Stimulated activated naive B cell treated with anti-CD40 and anti-IgM and Interleukin-4, amounts not matched to agents 10 μg/mL and 1 μg/mL and 100 μg/mL, for 72 hours (primary cell): ENCODE measurements around the gene SLC25A34.

Experiments used
- ATAC-seq, 2 donors: fragments of 150-1000 bp; cut with Tn5 transposase; replicated peaks; 2 replicates each; pipeline ENCODE4 v1.10.0; 2021; ENCODE audit warnings: moderate library complexity in 1 of 2
- DNase-seq: peaks from one replicate; pipeline ENCODE4 v3.0.0; 2021
- H3K27ac Mint-ChIP-seq: one replicate; pipeline ENCODE4 v1.8.0; 2022; ENCODE audit warnings: mild to moderate bottlenecking, mixed read lengths
- H3K27me3 Mint-ChIP-seq, 2 donors: one replicate each; pipeline ENCODE4 v1.8.0; 2022; ENCODE audit warnings: mixed read lengths in 2 of 2
- H3K36me3 Mint-ChIP-seq, 2 donors: one replicate each; pipeline ENCODE4 v1.8.0; 2022; ENCODE audit warnings: mixed read lengths in 2 of 2, mild to moderate bottlenecking in 1 of 2
- H3K4me1 Mint-ChIP-seq, 2 donors: one replicate each; pipeline ENCODE4 v1.8.0; 2022; ENCODE audit warnings: mixed read lengths in 2 of 2, mild to moderate bottlenecking in 1 of 2
- H3K4me3 Mint-ChIP-seq, 2 donors: one replicate each; pipeline ENCODE4 v1.8.0; 2022; ENCODE audit warnings: mild to moderate bottlenecking in 2 of 2, mixed read lengths in 2 of 2, moderate library complexity in 1 of 2
- H3K9me3 Mint-ChIP-seq, 2 donors: one replicate each; pipeline ENCODE4 v1.8.0; 2022; ENCODE audit warnings: mixed read lengths in 2 of 2, mild to moderate bottlenecking in 1 of 2

Gene SLC25A34

GRCh38 chr1:15722836-15723532, 13.1 kb upstream of the SLC25A34 start:
- H3K27me3 Mint-ChIP-seq, result no peaks in the 10 kb centered on the region
- peaks cover 0 to 5% of the 10 kb centered on the region in 2 donors for H3K4me1 Mint-ChIP-seq
- H3K27ac Mint-ChIP-seq, result peak overlapping the region; percentile 27
- ATAC-seq (no peak), DNase-seq (no peak)
- H3K9me3 Mint-ChIP-seq, result no peaks in the 10 kb centered on the region
- no peak overlapping the region for H3K4me3 Mint-ChIP-seq
- H3K36me3 Mint-ChIP-seq, result peaks cover 33 to 55% of the 10 kb centered on the region in 2 donors

- no peak for DNase-seq
- H3K36me3 Mint-ChIP-seq, result peaks cover 39 to 54% of the 10 kb centered on the region in 2 donors
Observed at GRCh38 chr1:15723631-15724246, 12.3 kb upstream of the SLC25A34 start.

GRCh38 chr1:15724949-15725880, 10.8 kb upstream of the SLC25A34 start:
- DNase-seq, result no peak

More at GRCh38 chr1:15723631-15724246, 12.3 kb upstream of the SLC25A34 start:
- Mint-ChIP-seq H3K27ac (no peak overlapping the region), H3K9me3 (no peaks in the 10 kb centered on the region), H3K4me1 (peaks cover 0 to 5% of the 10 kb centered on the region in 2 donors), H3K27me3 (no peaks in the 10 kb centered on the region), H3K4me3 (no peak overlapping the region)
- no peak for ATAC-seq

GRCh38 chr1:15726508-15726907, 9.6 kb upstream of the SLC25A34 start:
- peak overlapping the region; percentile 59 for H3K27ac Mint-ChIP-seq
- H3K4me3 Mint-ChIP-seq, result no peak overlapping the region
- H3K9me3 Mint-ChIP-seq, result no peaks in the 10 kb centered on the region
- H3K36me3 Mint-ChIP-seq, result peaks cover 46 to 47% of the 10 kb centered on the region in 2 donors
- ATAC-seq (no peak), DNase-seq (no peak)
- no peaks in the 10 kb centered on the region for H3K27me3 Mint-ChIP-seq
- no peaks in the 10 kb centered on the region for H3K4me1 Mint-ChIP-seq

More at GRCh38 chr1:15724949-15725880, 10.8 kb upstream of the SLC25A34 start:
- Mint-ChIP-seq H3K4me3 (no peak overlapping the region), H3K27ac (peak overlapping the region; percentile 60), H3K4me1 (no peaks in the 10 kb centered on the region), H3K36me3 (peaks cover 42 to 56% of the 10 kb centered on the region in 2 donors), H3K9me3 (no peaks in the 10 kb centered on the region), H3K27me3 (no peaks in the 10 kb centered on the region)
- no peak for ATAC-seq

- DNase-seq (no peak), ATAC-seq (no peak)
- no peaks in the 10 kb centered on the region for H3K4me1 Mint-ChIP-seq
- peaks cover 45% of the 10 kb centered on the region in 2 donors for H3K36me3 Mint-ChIP-seq
- peak overlapping the region; percentile 59 for H3K27ac Mint-ChIP-seq
- no peak overlapping the region for H3K4me3 Mint-ChIP-seq
- H3K9me3 Mint-ChIP-seq, result no peaks in the 10 kb centered on the region
- H3K27me3 Mint-ChIP-seq, result no peaks in the 10 kb centered on the region
Observed at GRCh38 chr1:15727021-15727420, 9.0 kb upstream of the SLC25A34 start.

DNA sequence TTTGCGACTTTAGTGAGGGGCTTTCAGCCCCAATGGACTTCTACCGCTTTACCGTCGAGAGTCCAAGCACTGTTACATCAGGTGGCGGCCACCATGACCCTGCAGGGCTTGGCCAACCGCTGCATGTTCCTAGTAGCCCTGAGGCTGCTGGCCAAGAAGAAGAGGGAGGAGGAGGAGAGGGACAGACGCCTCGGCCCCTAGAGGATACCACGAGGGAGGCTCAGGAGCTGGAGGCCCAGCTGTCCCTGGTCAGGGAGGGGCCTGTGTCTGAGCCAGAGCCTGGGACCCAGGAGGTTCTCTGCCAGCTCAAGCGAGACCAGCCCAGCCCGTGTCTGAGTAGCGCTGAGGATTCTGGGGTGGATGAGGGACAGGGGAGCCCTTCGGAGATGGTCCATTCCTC, 8.6 kb upstream of the SLC25A34 start:
- H3K36me3 Mint-ChIP-seq, result peaks cover 48 to 49% of the 10 kb centered on the region in 2 donors
- no peaks in the 10 kb centered on the region for H3K27me3 Mint-ChIP-seq
- no peak overlapping the region for H3K4me3 Mint-ChIP-seq
- no peaks in the 10 kb centered on the region for H3K9me3 Mint-ChIP-seq
- DNase-seq, result no peak
- no peak overlapping the region for H3K27ac Mint-ChIP-seq
- no peaks in the 10 kb centered on the region for H3K4me1 Mint-ChIP-seq
- no peak for ATAC-seq

DNA sequence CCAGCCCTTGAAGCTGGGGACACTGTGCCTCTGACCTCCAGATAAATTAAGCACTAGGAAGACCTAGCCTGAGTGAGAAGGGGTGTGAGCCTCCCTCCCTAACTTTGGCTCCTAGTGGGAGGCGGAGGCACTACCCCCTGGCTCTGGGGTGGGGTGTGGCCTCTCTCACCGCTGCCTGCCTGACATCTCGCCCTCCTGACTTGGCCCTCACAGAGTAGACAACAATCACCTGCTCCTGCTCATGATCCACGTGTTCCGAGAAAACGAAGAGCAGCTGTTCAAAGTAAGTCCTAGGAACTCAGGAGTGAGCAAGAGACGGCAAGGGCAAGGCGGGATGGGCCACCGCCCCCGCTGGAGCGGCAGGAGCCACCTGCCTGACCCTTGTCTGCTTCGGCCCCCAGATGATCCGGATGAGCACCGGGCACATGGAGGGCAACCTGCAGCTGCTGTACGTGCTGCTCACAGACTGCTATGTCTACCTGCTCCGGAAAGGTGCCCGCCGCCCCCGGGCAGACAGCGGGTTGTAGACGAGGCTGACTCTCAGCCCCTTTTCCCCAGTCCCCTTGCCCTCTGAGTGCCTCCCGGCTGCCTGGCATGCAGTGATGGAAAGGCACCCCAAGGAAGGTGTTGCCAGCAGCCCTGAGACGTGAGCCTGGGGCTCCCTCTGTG, 8.1 kb upstream of the SLC25A34 start:
- Mint-ChIP-seq H3K36me3 (peaks cover 50 to 51% of the 10 kb centered on the region in 2 donors), H3K9me3 (no peaks in the 10 kb centered on the region)

DNA sequence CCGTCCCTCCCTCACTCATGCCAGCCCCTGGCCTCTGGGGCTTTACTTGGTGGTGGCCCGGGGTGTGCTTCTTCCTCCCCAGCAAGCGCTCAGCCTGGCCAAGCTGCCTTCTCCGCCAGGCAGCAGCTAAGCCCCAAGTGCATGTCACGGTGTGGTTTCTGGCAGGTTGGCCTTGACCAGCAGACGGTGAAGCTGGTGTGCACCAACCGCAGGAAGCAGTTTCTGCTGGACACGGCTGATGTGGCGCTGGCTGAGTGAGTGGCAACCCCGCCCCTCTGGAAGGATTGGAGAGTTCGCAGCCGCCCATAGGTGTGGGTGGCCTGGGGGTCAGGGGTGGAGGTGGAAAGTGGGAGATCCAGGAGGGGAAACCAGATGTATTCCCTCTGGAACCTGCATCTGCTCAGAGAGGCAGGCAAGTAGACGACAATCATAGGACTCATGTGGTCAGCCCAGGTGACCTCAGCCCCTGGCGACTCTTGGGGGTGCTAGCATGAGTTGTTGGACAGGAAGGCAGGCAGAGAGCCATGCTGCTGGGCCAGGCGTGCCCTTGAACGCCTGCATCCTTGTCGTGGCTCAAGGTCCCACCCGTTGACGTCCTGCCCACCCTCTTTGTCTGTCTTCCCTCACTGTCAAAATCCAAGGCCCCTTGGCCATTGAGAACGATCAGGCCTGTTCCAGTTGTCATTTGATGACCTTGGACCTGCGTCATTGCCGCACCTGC, 7.0 kb upstream of the SLC25A34 start:
- H3K27ac Mint-ChIP-seq, result peak overlapping the region; percentile 37
- DNase-seq, result no peak

More for the DNA sequence above, 8.1 kb upstream of the SLC25A34 start:
- no peak overlapping the region for H3K4me3 Mint-ChIP-seq
- H3K27ac Mint-ChIP-seq, result no peak overlapping the region
- H3K27me3 Mint-ChIP-seq, result no peaks in the 10 kb centered on the region
- DNase-seq, result no peak
- no peak for ATAC-seq
- H3K4me1 Mint-ChIP-seq, result no peaks in the 10 kb centered on the region

DNA sequence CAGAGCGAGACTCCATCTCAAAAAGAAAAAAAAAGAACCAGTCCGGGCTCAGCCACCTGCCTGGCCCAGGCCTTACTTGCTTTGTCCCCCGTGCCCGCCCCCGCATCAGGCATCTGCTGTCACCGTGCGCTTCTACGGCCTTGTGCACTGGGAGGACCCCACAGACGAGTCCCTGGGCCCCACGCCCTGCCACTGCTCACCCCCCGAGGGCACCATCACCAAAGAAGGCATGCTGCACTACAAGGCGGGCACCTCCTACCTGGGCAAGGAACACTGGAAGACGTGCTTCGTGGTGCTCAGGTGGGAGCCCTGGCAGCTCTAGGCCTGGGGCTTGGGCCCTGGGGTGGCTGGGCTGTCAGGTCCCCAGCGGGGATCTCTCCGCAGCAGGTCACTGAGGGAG, 5.6 kb upstream of the SLC25A34 start:
- Mint-ChIP-seq H3K27me3 (no peaks in the 10 kb centered on the region), H3K27ac (no peak overlapping the region), H3K4me1 (peaks cover 0 to 13% of the 10 kb centered on the region in 2 donors), H3K36me3 (peaks cover 51 to 54% of the 10 kb centered on the region in 2 donors), H3K4me3 (no peak overlapping the region), H3K9me3 (no peaks in the 10 kb centered on the region)
- DNase-seq, result no peak
- ATAC-seq, result no peak

More for the DNA sequence above, 7.0 kb upstream of the SLC25A34 start:
- Mint-ChIP-seq H3K27me3 (no peaks in the 10 kb centered on the region), H3K4me1 (peaks cover 0 to 8% of the 10 kb centered on the region in 2 donors), H3K9me3 (no peaks in the 10 kb centered on the region), H3K4me3 (no peak overlapping the region), H3K36me3 (peaks cover 56 to 58% of the 10 kb centered on the region in 2 donors)
- ATAC-seq, result no peak

- peaks cover 49 to 51% of the 10 kb centered on the region in 2 donors for H3K36me3 Mint-ChIP-seq
Observed at GRCh38 chr1:15730936-15731335, 5.1 kb upstream of the SLC25A34 start.

DNA sequence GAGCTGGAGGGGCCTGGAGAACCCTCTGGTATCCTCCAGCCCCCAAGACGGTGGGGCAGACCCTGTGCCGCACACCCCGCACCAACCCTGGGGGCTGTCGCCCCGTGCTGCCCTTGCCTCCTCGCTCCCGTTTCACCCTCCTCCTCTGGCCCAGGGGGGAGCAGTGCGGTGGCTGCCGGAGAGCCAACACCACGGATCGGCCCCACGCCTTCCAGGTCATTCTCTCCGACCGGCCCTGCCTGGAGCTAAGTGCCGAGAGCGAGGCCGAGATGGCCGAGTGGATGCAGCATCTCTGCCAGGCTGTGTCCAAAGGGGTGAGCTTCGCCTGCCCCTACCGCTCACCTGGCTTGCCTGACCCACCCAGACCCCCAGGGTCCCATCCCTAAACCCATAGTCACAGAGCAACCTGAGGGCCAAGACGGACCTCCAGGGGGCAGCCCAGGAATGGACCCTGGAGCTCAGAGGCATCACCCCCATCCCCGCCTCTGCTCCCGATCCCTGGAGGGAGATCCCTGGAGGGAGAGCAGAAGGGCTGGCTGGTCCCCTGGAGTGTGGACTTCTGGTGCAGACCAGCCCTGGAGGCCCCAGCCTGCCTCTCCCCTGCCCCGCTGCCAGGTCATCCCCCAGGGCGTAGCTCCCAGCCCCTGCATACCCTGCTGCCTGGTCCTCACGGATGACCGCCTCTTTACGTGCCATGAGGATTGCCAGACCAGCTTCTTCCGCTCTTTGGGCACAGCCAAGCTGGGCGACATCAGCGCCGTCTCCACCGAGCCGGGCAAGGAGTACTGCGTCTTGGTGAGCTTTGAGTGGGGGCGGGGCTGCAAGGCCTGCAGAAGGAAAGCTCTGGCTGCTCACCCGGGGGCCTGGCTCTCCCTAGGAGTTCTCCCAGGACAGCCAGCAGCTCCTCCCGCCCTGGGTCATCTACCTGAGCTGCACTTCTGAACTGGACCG, 4.0 kb upstream of the SLC25A34 start:
- ATAC-seq, result no peak
- peak overlapping the region; percentile 75 for H3K27ac Mint-ChIP-seq
- H3K4me1 Mint-ChIP-seq, result peaks cover 0 to 13% of the 10 kb centered on the region in 2 donors
- no peaks in the 10 kb centered on the region for H3K27me3 Mint-ChIP-seq
- no peak for DNase-seq
- H3K36me3 Mint-ChIP-seq, result peaks cover 41 to 44% of the 10 kb centered on the region in 2 donors
- no peaks in the 10 kb centered on the region for H3K9me3 Mint-ChIP-seq
- H3K4me3 Mint-ChIP-seq, result no peak overlapping the region

More at GRCh38 chr1:15730936-15731335, 5.1 kb upstream of the SLC25A34 start:
- Mint-ChIP-seq H3K27ac (no peak overlapping the region), H3K27me3 (no peaks in the 10 kb centered on the region), H3K4me3 (no peak overlapping the region), H3K9me3 (no peaks in the 10 kb centered on the region), H3K4me1 (peaks cover 0 to 13% of the 10 kb centered on the region in 2 donors)
- DNase-seq (no peak), ATAC-seq (no peak)

DNA sequence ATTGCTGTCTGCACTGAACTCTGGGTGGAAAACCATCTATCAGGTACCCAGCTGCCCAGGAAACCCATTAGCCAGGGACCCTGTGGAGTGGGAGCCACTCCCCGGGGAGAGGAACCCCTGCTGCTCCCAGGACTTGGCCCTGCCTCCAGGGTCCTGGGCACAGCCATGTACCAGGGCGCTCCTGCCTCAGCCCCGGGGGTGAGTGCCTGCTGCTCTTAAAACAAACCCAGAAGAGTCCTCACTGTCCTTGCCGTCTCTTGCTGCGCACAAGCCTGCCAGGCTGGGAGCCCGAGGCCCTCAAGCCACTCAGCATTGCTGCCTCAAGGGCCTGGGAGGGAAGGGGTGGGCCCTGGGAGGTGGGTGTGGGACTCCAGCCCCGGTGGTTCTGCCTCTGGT, 3.4 kb upstream of the SLC25A34 start:
- Mint-ChIP-seq H3K4me3 (peak overlapping the region in 1 of 2 donors; percentile 29), H3K9me3 (no peaks in the 10 kb centered on the region), H3K27me3 (no peaks in the 10 kb centered on the region), H3K27ac (peak overlapping the region; percentile 75), H3K4me1 (peaks cover 0 to 13% of the 10 kb centered on the region in 2 donors), H3K36me3 (peaks cover 35 to 38% of the 10 kb centered on the region in 2 donors)
- ATAC-seq (no peak), DNase-seq (no peak)
